Measurements from ENCODE around the gene C1S.
"Not testable (repeated sequence)": the region's sequence is repeated elsewhere in the genome, so short reads cannot be mapped to it uniquely, and the experiment has no call there.

C1S gene

GRCh38 chr12:7107181-7107580, 46.7 kb downstream of the C1S start:
- DNase-seq: not testable (repeated sequence)

GRCh38 chr12:7107636-7108002, 47.1 kb downstream of the C1S start:
- no peak for DNase-seq

GRCh38 chr12:7108003-7108795, 47.7 kb downstream of the C1S start:
- DNase-seq: peak; percentile 84

- peak; percentile 97 for DNase-seq
Observed at GRCh38 chr12:7108796-7109571, 48.5 kb downstream of the C1S start, which contains the start of gene C1RL. TSS of gene C1RL (minus strand) at chr12:7109214. CDS start at chr12:7109180, 34 bp downstream.

- DNase-seq: no peak
Observed at GRCh38 chr12:7109572-7109920, 49.0 kb downstream of the C1S start.

GRCh38 chr12:7110661-7111060, 50.1 kb downstream of the C1S start:
- no peak for DNase-seq

GRCh38 chr12:7112041-7112440, 51.5 kb downstream of the C1S start:
- DNase-seq: no peak

- peak; percentile 50 for DNase-seq
Observed at GRCh38 chr12:7113389-7113871, 52.9 kb downstream of the C1S start.

GRCh38 chr12:7114008-7114407, 53.5 kb downstream of the C1S start:
- no peak for DNase-seq

GRCh38 chr12:7114851-7115250, 54.3 kb downstream of the C1S start:
- DNase-seq: no peak

GRCh38 chr12:7116196-7116595, 55.7 kb downstream of the C1S start:
- no peak for DNase-seq

- DNase-seq: no peak
Observed at GRCh38 chr12:7116916-7117315, 56.4 kb downstream of the C1S start.

GRCh38 chr12:7117670-7118069, 57.2 kb downstream of the C1S start:
- no peak for DNase-seq

GRCh38 chr12:7118881-7119280, 58.4 kb downstream of the C1S start:
- no peak for DNase-seq

- DNase-seq: no peak
Observed at GRCh38 chr12:7120166-7120565, 59.6 kb downstream of the C1S start.
